COLO668 (cell line): ENCODE data around the gene MEF2B.
"Not testable (repeated sequence)": the region's sequence is repeated elsewhere in the genome, so short reads cannot be mapped to it uniquely, and the experiment has no call there.

Source experiments
- DNase-seq: peaks from one replicate; lab custom pipeline; 2025; ENCODE audit not compliant: unreplicated experiment; lab: John Stamatoyannopoulos, UW

MEF2B gene

DNA sequence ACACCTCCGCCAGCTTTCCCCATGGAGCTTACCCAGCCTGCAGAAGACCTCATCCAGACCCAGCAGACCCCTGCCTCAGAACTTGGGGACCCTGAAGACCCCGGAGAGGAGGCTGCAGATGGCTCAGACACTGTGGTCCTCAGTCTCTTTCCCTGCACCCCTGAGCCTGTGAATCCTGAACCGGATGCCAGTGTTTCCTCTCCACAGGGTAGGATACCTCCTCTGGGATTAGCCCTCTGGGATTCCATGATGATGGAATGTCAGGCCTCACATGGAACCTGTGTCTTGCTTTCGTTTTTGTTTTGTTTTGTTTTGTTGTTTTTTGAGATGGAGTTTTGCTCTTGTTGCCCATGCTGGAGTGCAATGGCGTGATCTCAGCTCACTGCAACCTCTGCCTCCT, 23.9 kb upstream of the MEF2B start:
- DNase-seq = no peak

GRCh38 chr19:19192910-19193423, 22.9 kb upstream of the MEF2B start:
- DNase-seq = no peak

GRCh38 chr19:19192078-19192882, 22.2 kb upstream of the MEF2B start, which contains the start of the genes BORCS8 and RFXANK:
Gene BORCS8 (minus strand): TSS chr19:19192152. CDS start chr19:19192117, 35 bp downstream.
Gene RFXANK (plus strand): TSS chr19:19192258. CDS start chr19:19193947, 1,689 bp downstream.
- peak; percentile 99 for DNase-seq

GRCh38 chr19:19191768-19192077, 21.7 kb upstream of the MEF2B start:
- DNase-seq = no peak

- DNase-seq = no peak
These were observed 16.7 kb upstream of the MEF2B start for GRCh38 chr19:19186742-19187141.

DNA sequence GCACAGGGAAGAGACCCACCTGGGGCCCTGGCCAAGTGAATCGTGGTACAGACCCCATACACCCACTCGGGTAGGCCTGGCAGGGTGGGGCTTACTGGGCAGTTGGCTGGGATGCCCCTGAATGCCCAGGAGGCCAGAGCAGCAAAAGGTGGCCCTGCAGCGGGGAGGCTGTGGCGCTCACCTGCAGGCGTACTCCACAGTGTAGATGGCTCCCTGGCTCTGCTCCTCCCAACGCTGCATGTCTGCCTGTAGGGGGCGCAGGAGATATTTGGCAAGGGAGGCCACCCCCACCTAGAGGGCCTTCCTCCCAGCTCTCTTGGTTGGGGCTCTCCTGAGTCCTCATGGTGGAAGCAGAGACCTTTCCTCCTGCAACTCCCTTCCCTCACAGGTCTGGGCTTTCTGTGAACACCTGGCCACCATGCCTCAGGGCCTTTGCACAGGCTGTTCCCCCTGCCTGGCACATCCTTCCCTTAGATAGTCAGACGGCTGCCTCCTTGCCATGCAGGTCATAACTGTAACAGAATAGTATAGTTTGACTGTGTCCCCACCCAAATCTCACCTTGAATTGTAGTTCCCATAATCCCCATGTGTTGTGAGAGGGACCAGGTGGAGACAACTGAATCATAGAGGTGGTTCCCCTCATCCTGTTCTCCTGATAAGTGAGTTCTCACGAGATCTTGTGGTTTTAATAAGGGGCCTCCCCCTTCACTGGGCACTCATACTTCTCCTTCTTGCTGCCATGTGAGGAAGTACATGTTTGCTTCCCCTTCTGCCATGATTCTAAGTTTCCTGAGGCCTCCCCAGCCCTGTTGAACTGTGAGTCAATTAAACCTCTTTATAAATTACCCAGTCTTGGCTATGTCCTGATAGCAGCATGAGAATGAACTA, 16.0 kb upstream of the MEF2B start:
- peak; percentile 49 for DNase-seq

- DNase-seq = no peak
These were observed 11.5 kb upstream of the MEF2B start for GRCh38 chr19:19181488-19181998.

DNA sequence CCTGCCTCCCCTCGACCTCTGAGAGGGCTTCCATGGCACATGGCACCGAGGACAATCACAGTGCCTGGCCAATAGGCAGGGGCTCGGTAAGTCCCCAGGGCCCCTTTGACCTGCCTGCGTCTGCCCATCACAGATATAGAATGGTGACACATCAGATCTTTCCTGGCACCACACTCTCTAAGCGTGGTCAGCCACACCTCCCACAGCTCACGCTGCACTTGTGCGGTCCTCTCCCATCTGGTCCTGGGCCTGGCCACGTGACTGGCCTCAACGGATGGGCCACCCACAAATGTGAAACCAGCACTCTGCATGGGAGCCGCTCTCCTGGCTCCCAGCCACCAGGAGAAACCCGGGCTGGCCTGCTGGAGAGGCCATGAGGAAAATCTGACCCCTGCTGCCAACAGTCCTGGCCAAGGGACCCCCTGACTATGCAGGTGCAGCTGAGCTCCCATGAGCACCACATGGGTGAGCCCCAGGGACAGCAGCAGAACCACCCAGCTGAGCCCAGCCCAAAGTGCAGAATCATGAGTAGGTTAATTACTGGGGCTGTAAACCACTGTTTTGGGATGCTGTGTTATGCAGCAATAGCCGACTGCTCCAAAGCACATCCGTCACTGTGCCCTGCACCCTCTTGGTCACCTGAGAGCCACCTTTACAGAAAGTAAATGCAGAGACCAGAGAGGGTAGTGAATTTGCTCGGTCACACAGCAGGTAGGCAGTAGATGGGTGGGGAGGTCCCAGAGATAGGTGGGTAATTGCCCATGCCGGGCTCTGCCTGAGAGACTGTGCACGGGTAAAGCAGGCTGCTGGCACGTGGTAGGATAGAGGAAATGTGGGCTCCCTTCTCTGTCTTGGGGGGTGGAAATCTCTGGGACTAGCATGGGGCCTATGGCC, 9.7 kb upstream of the MEF2B start:
- no peak for DNase-seq

DNA sequence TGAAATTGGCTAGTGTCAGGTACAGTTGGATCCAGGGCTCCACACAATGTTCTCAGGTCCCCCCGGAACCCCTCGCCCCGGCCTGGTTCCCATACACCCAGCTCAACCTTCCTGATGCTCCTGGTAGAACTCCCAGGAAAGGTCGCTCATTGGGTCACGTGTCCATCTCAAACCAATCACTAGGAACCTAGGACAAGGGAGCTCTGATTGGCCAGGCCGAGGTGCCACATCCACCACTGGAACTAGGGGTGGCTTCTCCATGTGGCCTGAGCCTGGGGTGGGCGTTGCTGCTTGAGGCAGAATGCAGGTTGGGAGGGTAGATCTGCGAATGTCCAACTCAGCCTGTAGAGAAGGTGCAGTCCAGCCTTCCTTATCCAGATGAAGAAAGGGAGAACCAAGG, 6.9 kb upstream of the MEF2B start:
- DNase-seq = no peak

- not testable (repeated sequence) for DNase-seq
These were observed 3.2 kb upstream of the MEF2B start for GRCh38 chr19:19173243-19173642.

DNA sequence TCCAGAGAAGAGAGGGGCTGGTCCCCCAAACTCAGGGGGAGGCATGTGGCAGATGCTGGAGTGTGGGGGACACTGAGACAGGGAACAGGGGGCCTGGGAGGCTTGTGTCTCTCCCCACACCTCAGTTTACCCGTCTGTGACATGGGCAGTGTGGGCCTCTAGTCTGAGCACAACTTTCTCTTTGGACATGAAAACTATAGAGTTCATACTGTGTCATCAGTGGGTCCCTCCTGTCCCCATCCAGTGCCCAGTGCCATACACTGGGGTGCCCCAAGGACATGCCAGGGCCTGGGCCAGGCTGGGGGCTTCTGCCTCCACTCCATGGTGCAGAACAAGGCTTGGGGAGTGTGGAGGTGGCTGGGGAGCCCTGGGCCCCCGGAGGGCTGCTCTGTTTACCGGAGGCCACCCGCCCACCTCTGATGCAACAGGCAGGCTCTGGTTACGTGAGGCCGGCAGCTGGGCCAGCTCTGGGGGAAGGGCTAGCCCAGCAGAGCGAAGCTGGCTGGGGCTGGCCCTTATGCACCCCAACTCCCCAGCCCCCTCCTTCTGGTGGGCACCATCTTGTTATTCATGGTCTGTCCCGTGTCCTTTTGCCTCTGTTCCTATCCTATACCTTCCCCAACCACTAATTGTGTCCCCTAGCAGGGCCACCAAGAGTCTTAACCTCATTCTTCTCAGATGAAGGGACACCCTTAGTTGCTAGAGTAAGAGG, 1.9 kb upstream of the MEF2B start:
- peak; percentile 20 for DNase-seq

GRCh38 chr19:19170873-19171672, 1.0 kb upstream of the MEF2B start:
- DNase-seq = no peak

- DNase-seq = no peak
These were observed 619 bp downstream of the MEF2B start for GRCh38 chr19:19169236-19170052.

DNA sequence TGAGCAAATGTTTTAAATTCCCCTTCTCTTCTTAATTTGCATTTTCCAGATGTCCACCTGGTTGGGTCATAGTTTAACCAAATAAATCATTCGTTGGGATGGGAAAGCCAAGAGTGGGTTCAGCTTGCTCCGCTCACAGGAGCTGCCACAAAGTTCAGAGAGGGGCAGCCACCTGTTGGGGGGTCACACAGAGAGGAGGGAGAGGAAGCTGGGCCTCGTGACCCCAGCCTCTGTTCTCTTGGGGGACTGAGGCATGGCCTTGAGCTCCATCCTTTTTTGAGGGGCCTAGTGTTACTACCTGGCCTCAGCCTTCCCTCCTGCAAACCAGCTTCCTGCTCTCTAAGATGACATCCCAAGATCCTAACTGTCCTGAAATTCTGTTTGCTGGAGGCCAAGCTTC, 2.5 kb downstream of the MEF2B start:
- no peak for DNase-seq

- DNase-seq = no peak
These were observed 4.7 kb downstream of the MEF2B start for GRCh38 chr19:19165396-19165795.

DNA sequence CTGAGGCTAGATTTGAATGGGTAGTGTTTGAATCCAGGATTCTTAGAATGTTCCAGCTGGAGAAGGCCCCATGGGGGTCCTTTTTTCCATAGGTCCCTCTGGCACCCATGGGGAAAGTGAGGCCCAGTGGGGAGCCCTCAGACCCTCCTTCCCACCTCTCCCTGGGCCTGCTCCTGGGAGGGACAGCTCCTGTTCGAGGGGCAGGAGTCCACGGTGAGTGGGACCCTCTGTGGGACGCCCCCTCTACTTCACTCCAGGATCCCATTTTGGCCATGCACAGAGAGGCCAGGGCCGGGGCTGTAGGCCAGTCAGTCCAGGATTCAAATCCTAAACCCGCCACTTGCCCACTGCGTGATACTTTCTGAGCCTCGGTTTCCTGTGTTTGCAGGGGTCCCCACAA, 7.6 kb downstream of the MEF2B start:
- DNase-seq = no peak

DNA sequence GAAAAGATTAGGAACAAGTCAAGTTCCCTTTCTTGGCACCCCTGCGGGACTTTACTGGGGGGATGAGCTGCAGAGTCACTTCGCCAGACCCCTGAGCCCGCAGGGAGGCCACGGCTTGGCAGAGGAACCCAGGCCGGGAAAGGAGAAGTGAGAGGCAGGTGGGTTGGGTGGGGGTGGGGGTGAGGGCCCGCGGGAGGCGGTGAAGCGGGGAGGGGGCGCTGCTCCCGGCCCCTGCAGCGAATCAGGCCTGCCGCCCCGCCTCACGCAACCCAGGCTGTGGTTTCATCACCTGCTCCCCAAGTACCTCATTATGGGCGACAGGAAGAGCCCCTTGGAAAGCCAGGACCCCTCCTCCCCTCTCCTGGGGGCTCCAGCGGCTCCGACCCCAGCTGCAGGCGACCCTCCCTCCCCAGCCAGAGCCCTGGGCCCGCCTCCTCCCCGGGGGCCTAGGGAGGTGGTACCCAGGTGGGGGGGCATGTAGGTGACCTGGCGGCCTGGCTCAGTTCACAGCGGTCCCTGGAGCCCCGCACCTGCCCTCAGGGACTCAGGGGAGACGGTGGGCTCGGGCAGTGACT, 9.5 kb downstream of the MEF2B start:
- DNase-seq = no peak

- DNase-seq = no peak
These were observed 10.5 kb downstream of the MEF2B start for GRCh38 chr19:19159534-19159933.
